Measurements from ENCODE around the gene TCERG1.

DNA sequence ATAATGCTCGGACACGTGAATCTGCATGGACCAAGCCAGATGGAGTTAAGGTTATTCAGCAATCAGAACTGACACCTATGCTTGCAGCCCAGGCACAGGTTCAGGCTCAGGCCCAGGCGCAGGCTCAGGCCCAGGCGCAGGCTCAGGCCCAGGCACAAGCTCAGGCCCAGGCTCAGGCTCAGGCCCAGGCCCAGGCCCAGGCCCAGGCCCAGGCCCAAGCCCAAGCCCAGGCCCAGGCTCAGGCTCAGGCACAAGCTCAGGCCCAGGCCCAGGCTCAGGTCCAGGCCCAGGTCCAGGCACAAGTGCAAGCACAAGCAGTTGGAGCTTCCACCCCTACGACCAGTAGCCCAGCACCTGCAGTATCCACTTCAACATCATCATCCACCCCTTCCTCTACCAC is 11.8 kb downstream of the TCERG1 start:
- TF ChIP-seq CTCF (IDR thresholded peaks at IDR 0.05; ENCODE audit: poor library complexity, severe bottlenecking), result no peak
- no peak for TF ChIP-seq REST (IDR thresholded peaks at IDR 0.05; ENCODE audit: borderline replicate concordance)
- TF ChIP-seq POLR2AphosphoS5 (IDR thresholded peaks at IDR 0.05), result no peak
- TF ChIP-seq EZH2 (IDR thresholded peaks at IDR 0.05; ENCODE audit: borderline replicate concordance, insufficient read depth, low read length, poor library complexity, severe bottlenecking), result no peak
- no peak for TF ChIP-seq EP300 (conservative IDR thresholded peaks at IDR 0.05; ENCODE audit: poor library complexity, severe bottlenecking)
- no peak for TF ChIP-seq TAF1 (IDR thresholded peaks at IDR 0.05; ENCODE audit: low read depth)
- TF ChIP-seq MXI1 (conservative IDR thresholded peaks at IDR 0.05; ENCODE audit: poor library complexity, severe bottlenecking), result no peak
- TF ChIP-seq RAD21 (conservative IDR thresholded peaks at IDR 0.05), result no peak
- no peak for TF ChIP-seq SMC3 (conservative IDR thresholded peaks at IDR 0.05; ENCODE audit: poor library complexity)

Data from neural cell (in vitro differentiated cells).